H9 (cell line): Measurements from ENCODE around the gene RAD9B. TPM values are rescaled to one million over a fixed set of nuclear protein-coding genes. Genes with fewer than 3 reads are reported as not detected.

Experiments
- DNase-seq: peaks from one replicate; pipeline ENCODE4 v3.0.0-alpha.2; 2017
- H2AFZ ChIP-seq: one replicate; pipeline ENCODE4 v1.6.1; 2013; ENCODE audit warnings: mild to moderate bottlenecking, low read length, control low read depth, moderate library complexity
- H2AK5ac ChIP-seq: 2 replicates; pipeline ENCODE4 v1.6.1; 2013; ENCODE audit warnings: low read length, control low read depth, mixed read lengths; ENCODE audit not compliant: insufficient read length
- H2BK120ac ChIP-seq: one replicate; pipeline ENCODE4 v1.6.1; 2013; ENCODE audit warnings: low read depth, mild to moderate bottlenecking, low read length, control low read depth, inconsistent platforms; ENCODE audit not compliant: poor library complexity, severe bottlenecking
- H2BK12ac ChIP-seq: 2 replicates; pipeline ENCODE4 v1.6.1; 2013; ENCODE audit warnings: low read length, control low read depth, mixed read lengths, low read depth; ENCODE audit not compliant: insufficient read length
- H2BK15ac ChIP-seq: 2 replicates; pipeline ENCODE4 v1.6.1; 2013; ENCODE audit warnings: low read depth, low read length, control low read depth
- H2BK20ac ChIP-seq: one replicate; pipeline ENCODE4 v1.6.1; 2013; ENCODE audit warnings: low read depth, mild to moderate bottlenecking, low read length, control low read depth, inconsistent platforms; ENCODE audit not compliant: poor library complexity, severe bottlenecking
- H2BK5ac ChIP-seq: 2 replicates; pipeline ENCODE4 v1.6.1; 2013; ENCODE audit warnings: low read length, control low read depth, mixed read lengths; ENCODE audit not compliant: insufficient read length
- H3K14ac ChIP-seq: 2 replicates; pipeline ENCODE4 v1.6.1; 2013; ENCODE audit warnings: low read length, control low read depth; ENCODE audit not compliant: insufficient read depth
- H3K18ac ChIP-seq: 2 replicates; pipeline ENCODE4 v1.6.1; 2013; ENCODE audit warnings: low read depth, mild to moderate bottlenecking, mixed read lengths, low read length, control low read depth; ENCODE audit not compliant: insufficient read length
- H3K23ac ChIP-seq: 2 replicates; pipeline ENCODE4 v1.6.1; 2013; ENCODE audit warnings: low read length, control low read depth, mixed read lengths, low read depth; ENCODE audit not compliant: insufficient read length
- H3K23me2 ChIP-seq: 2 replicates; pipeline ENCODE4 v1.6.1; 2013; ENCODE audit warnings: low read depth, mild to moderate bottlenecking, mixed read lengths, low read length, control low read depth; ENCODE audit not compliant: insufficient read length, poor library complexity, severe bottlenecking
- H3K27ac ChIP-seq: 2 replicates; pipeline ENCODE4 v1.5.1; 2013; ENCODE audit warnings: low read length, control low read depth, mixed read lengths, low read depth; ENCODE audit not compliant: insufficient read length
- H3K27me3 ChIP-seq: 2 replicates; pipeline ENCODE4 v1.6.1; 2013; ENCODE audit warnings: low read length, control low read depth, inconsistent platforms; ENCODE audit not compliant: insufficient read depth
- H3K4ac ChIP-seq: 2 replicates; pipeline ENCODE4 v1.6.1; 2013; ENCODE audit warnings: low read depth, mild to moderate bottlenecking, control low read depth, inconsistent platforms, low read length, moderate library complexity
- H3K4me1 ChIP-seq: 2 replicates; pipeline ENCODE4 v1.6.1; 2013; ENCODE audit warnings: low read length, control low read depth, inconsistent platforms; ENCODE audit not compliant: insufficient read depth
- H3K4me2 ChIP-seq: 2 replicates; pipeline ENCODE4 v1.6.1; 2013; ENCODE audit warnings: low read length, control low read depth, mixed read lengths; ENCODE audit not compliant: insufficient read length, insufficient read depth
- H3K56ac ChIP-seq: 2 replicates; pipeline ENCODE4 v1.6.1; 2013; ENCODE audit warnings: low read depth, mild to moderate bottlenecking, mixed read lengths, low read length, control low read depth; ENCODE audit not compliant: insufficient read length
- H3K79me1 ChIP-seq: 2 replicates; pipeline ENCODE4 v1.6.1; 2013; ENCODE audit warnings: low read depth, mild to moderate bottlenecking, moderate library complexity, low read length, control low read depth, inconsistent platforms; ENCODE audit not compliant: insufficient read depth, poor library complexity, severe bottlenecking
- H3K79me2 ChIP-seq: 2 replicates; pipeline ENCODE4 v1.6.1; 2013; ENCODE audit warnings: low read length, control low read depth, inconsistent platforms; ENCODE audit not compliant: insufficient read depth
- H3K9ac ChIP-seq: 2 replicates; pipeline ENCODE4 v1.6.1; 2013; ENCODE audit warnings: low read length, control low read depth, mixed read lengths; ENCODE audit not compliant: insufficient read length; ENCODE audit errors: extremely low read depth
- H3K9me3 ChIP-seq: one replicate; pipeline ENCODE4 v1.6.1; 2013; ENCODE audit warnings: low read depth, low read length, inconsistent platforms; ENCODE audit not compliant: control insufficient read depth
- H3T11ph ChIP-seq: one replicate; pipeline ENCODE4 v1.6.1; 2013; ENCODE audit warnings: mild to moderate bottlenecking, low read length, control low read depth, inconsistent platforms
- H4K20me1 ChIP-seq: one replicate; pipeline ENCODE4 v1.6.1; 2013; ENCODE audit not compliant: control insufficient read depth, insufficient read length, insufficient read depth
- H4K5ac ChIP-seq: 2 replicates; pipeline ENCODE4 v1.6.1; 2013; ENCODE audit warnings: low read depth, mild to moderate bottlenecking, mixed read lengths, low read length, control low read depth; ENCODE audit not compliant: insufficient read length
- H4K8ac ChIP-seq: replicated peaks from 2 replicates; pipeline ENCODE4 v1.6.1; 2013; ENCODE audit warnings: low read length, control low read depth, mixed read lengths, low read depth; ENCODE audit not compliant: insufficient read length
- H4K91ac ChIP-seq: 2 replicates; pipeline ENCODE4 v1.6.1; 2013; ENCODE audit warnings: low read depth, mild to moderate bottlenecking, moderate library complexity, mixed read lengths, low read length, control low read depth; ENCODE audit not compliant: insufficient read length
- H3K27ac Mint-ChIP-seq, 3 experiments: 2 replicates in 2 of 3; 3 replicates in 1 of 3; pipeline ENCODE4 v1.8.0; 2020 to 2021; ENCODE audit warnings: mixed read lengths in 3 of 3, mild to moderate bottlenecking in 1 of 3, moderate library complexity in 1 of 3
- H3K27me3 Mint-ChIP-seq: 2 replicates; pipeline ENCODE4 v1.8.0; 2021; ENCODE audit warnings: low read depth, mild to moderate bottlenecking, moderate library complexity, mixed read lengths
- H3K36me3 Mint-ChIP-seq, 3 experiments: 2 replicates in 2 of 3; 3 replicates in 1 of 3; pipeline ENCODE4 v1.8.0; 2020 to 2021; ENCODE audit warnings: low read depth in 3 of 3, mixed read lengths in 3 of 3; ENCODE audit not compliant: insufficient read depth in 1 of 3
- H3K4me1 Mint-ChIP-seq, 2 experiments: 2 replicates each; pipeline ENCODE4 v1.8.0; 2020; ENCODE audit warnings: mixed read lengths in 2 of 2
- H3K4me3 Mint-ChIP-seq, 2 experiments: 2 replicates in 1 of 2; 3 replicates in 1 of 2; pipeline ENCODE4 v1.8.0; 2020 to 2021; ENCODE audit warnings: mild to moderate bottlenecking in 2 of 2, mixed read lengths in 2 of 2, moderate library complexity in 1 of 2
- H3K9me3 Mint-ChIP-seq, 2 experiments: 2 replicates in 1 of 2; 3 replicates in 1 of 2; pipeline ENCODE4 v1.8.0; 2020; ENCODE audit warnings: mild to moderate bottlenecking in 2 of 2, mixed read lengths in 2 of 2, moderate library complexity in 1 of 2
- CTCF ChIP-seq: fragments of 200-600 bp; sonication (generic); conservative IDR thresholded peaks from 3 replicates; pipeline ENCODE4 v1.8.0; 2021; ENCODE audit warnings: antibody characterized with exemption, mild to moderate bottlenecking
- WGBS: extraction: QIAGEN DNeasy Blood & Tissue Kit; methylation state at CpG from one replicate; pipeline ENCODE4 v1.1.7; 2013; ENCODE audit warnings: missing lambda C conversion rate, low lambda C conversion rate, mixed read lengths; ENCODE audit not compliant: insufficient read length; ENCODE audit errors: extremely low coverage; 5-methylcytosine and 5-hydroxymethylcytosine counted together
- total RNA-seq: library from RNA; stranded (reverse); gene quantifications from 2 replicates; pipeline ENCODE4 v1.2.1, GENCODE V29; 2021

RAD9B gene
- total RNA-seq, 1 experiment from 2014 or later = not detected

- TF ChIP-seq CTCF = no peak
- no peak overlapping the region for H3K9ac ChIP-seq
- Mint-ChIP-seq H3K9me3 (no peaks in the 10 kb centered on the region), H3K4me1 (peaks cover 3 to 4% of the 10 kb centered on the region in 2 experiments; a peak in 3 of 4 replicates), H3K4me3 (no peak overlapping the region), H3K27me3 (no peaks in the 10 kb centered on the region), H3K36me3 (peaks cover 5 to 31% (median 16%) of the 10 kb centered on the region in 3 experiments; a peak in 6 of 7 replicates), H3K27ac (no peak overlapping the region)
- no peak overlapping the region for H3K14ac ChIP-seq
- no peak overlapping the region for H3K4me2 ChIP-seq
- DNase-seq = no peak
- no peak overlapping the region for H2AK5ac ChIP-seq
- H3K4me1 ChIP-seq = no peaks in the 10 kb centered on the region
- H3K23ac ChIP-seq = no peak overlapping the region
- H2BK15ac ChIP-seq = no peak overlapping the region
- H2BK5ac ChIP-seq = no peak overlapping the region
- no peak overlapping the region for H2BK20ac ChIP-seq
- no peaks in the 10 kb centered on the region for H3K23me2 ChIP-seq
- no peak overlapping the region for H2BK12ac ChIP-seq
- H3K27me3 ChIP-seq = no peaks in the 10 kb centered on the region
- no peak overlapping the region for H4K8ac ChIP-seq
- H4K20me1 ChIP-seq = no peaks in the 10 kb centered on the region
- no peak overlapping the region for H3K56ac ChIP-seq
- H3K9me3 ChIP-seq = no peaks in the 10 kb centered on the region
- H3K79me1 ChIP-seq = no peaks in the 10 kb centered on the region
- H3K27ac ChIP-seq = no peak overlapping the region
- WGBS = no CpG with 5 or more reads among the region's 6 CpGs
- H3K18ac ChIP-seq = no peak overlapping the region
- no peak overlapping the region for H4K5ac ChIP-seq
- no peak overlapping the region for H3K4ac ChIP-seq
- H3K79me2 ChIP-seq = no peaks in the 10 kb centered on the region; the same call in 1 of the 2 replicates
- H3T11ph ChIP-seq = no peak overlapping the region
- no peak overlapping the region for H2BK120ac ChIP-seq
- no peak overlapping the region for H4K91ac ChIP-seq
- H2AFZ ChIP-seq = no peak overlapping the region
Observed at GRCh38 chr12:110533607-110534006, 31.5 kb downstream of the RAD9B start.
